PC-3 (cell line): ENCODE results near the gene SSUH2.

ENCODE experiments used
- CTCF ChIP-seq: fragments of 300-600 bp; sonication (generic); conservative IDR thresholded peaks from 2 replicates; pipeline ENCODE4 v1.5.1; 2017; ENCODE audit warnings: antibody characterized with exemption, low read depth, mild to moderate bottlenecking, low read length
- EZH2 ChIP-seq: fragments of 300-600 bp; sonication (generic); IDR thresholded peaks from one replicate; pipeline ENCODE4 v1.6.1; 2017; ENCODE audit warnings: antibody characterized with exemption, mild to moderate bottlenecking, low read length; ENCODE audit not compliant: unreplicated experiment
- EZH2phosphoT487 ChIP-seq: fragments of 300-600 bp; sonication (generic); IDR thresholded peaks from 2 replicates; pipeline ENCODE4 v1.6.1; 2018; ENCODE audit warnings: mild to moderate bottlenecking, antibody characterized with exemption, low read length, borderline replicate concordance

- TF ChIP-seq CTCF (no peak), EZH2 (no peak), EZH2phosphoT487 (no peak)
These were observed 7.1 kb upstream of the SSUH2 start for GRCh38 chr3:8651418-8652323.
